DND-41 (cell line): Measurements from ENCODE around the gene TRPC4AP.

Experiments used
- ATAC-seq: fragments of 200-7000 bp; cut with Tn5 transposase; 3 replicates; pipeline ENCODE4 v1.9.1; 2021; ENCODE audit warnings: low read depth; ENCODE audit not compliant: insufficient read depth
- DNase-seq: peaks from one replicate; pipeline ENCODE4 v3.0.0-alpha.2; 2020
- H2AFZ ChIP-seq: 2 replicates; pipeline ENCODE4 v1.6.0; 2012; ENCODE audit warnings: low read depth, low read length
- H3K27ac ChIP-seq: 2 replicates; pipeline ENCODE4 v1.5.1; 2012; ENCODE audit warnings: low read length, inconsistent platforms
- H3K27me3 ChIP-seq: fragments of 200-600 bp; sonication (generic); 2 replicates; pipeline ENCODE4 v1.6.0; 2012; ENCODE audit warnings: low read length, mild to moderate bottlenecking, inconsistent platforms; ENCODE audit not compliant: insufficient read depth, poor library complexity
- H3K36me3 ChIP-seq: 2 replicates; pipeline ENCODE4 v1.5.1; 2012; ENCODE audit warnings: low read length, inconsistent platforms; ENCODE audit not compliant: insufficient read depth
- H3K4me1 ChIP-seq: 2 replicates; pipeline ENCODE4 v1.5.1; 2012; ENCODE audit warnings: mild to moderate bottlenecking, low read length; ENCODE audit not compliant: insufficient read depth
- H3K4me2 ChIP-seq: 2 replicates; pipeline ENCODE4 v1.6.0; 2012; ENCODE audit warnings: mild to moderate bottlenecking, moderate library complexity, low read length, inconsistent platforms; ENCODE audit not compliant: insufficient read depth
- H3K4me3 ChIP-seq, 2 experiments: fragments of 200-600 bp in 1 of 2; shearing (Covaris generic) in 1 of 2; 2 replicates each; pipeline ENCODE4 v1.5.1; 2012 to 2016; ENCODE audit warnings: inconsistent platforms in 2 of 2, low read length in 2 of 2, mild to moderate bottlenecking in 2 of 2, low read depth in 1 of 2, moderate library complexity in 1 of 2
- H3K79me2 ChIP-seq: 2 replicates; pipeline ENCODE4 v1.6.0; 2012; ENCODE audit warnings: low read length, inconsistent platforms; ENCODE audit not compliant: insufficient read depth
- H3K9ac ChIP-seq: 2 replicates; pipeline ENCODE4 v1.6.0; 2012; ENCODE audit warnings: low read depth, mild to moderate bottlenecking, inconsistent platforms, low read length, moderate library complexity
- H3K9me3 ChIP-seq: 2 replicates; pipeline ENCODE4 v1.5.1; 2012; ENCODE audit warnings: low read length, moderate library complexity, mild to moderate bottlenecking, inconsistent platforms; ENCODE audit not compliant: insufficient read depth, severe bottlenecking
- H4K20me1 ChIP-seq: 2 replicates; pipeline ENCODE4 v1.6.0; 2012; ENCODE audit warnings: low read length; ENCODE audit not compliant: insufficient read depth
- CTCF ChIP-seq: IDR thresholded peaks from 2 replicates; pipeline ENCODE4 v1.5.1; 2012; ENCODE audit warnings: borderline replicate concordance, low read length, moderate library complexity, mild to moderate bottlenecking; ENCODE audit not compliant: poor library complexity, severe bottlenecking; ENCODE audit errors: extremely low read depth
- EZH2 ChIP-seq: IDR thresholded peaks from 3 replicates; pipeline ENCODE4 v1.6.1; 2012; ENCODE audit warnings: borderline replicate concordance, low read depth, mild to moderate bottlenecking, moderate library complexity, low read length, inconsistent platforms; ENCODE audit not compliant: severe bottlenecking

The TRPC4AP gene

GRCh38 chr20:35011589-35012226 is 80.9 kb downstream of the TRPC4AP start:
- H2AFZ ChIP-seq = no peak overlapping the region
- ATAC-seq = no peak

GRCh38 chr20:35010405-35011192 is 82.0 kb downstream of the TRPC4AP start:
- H3K4me1 ChIP-seq = no peaks in the 10 kb centered on the region
- H3K36me3 ChIP-seq = peaks cover 100% of the 10 kb centered on the region
- no peaks in the 10 kb centered on the region for H3K79me2 ChIP-seq
- DNase-seq = no peak
- no peaks in the 10 kb centered on the region for H3K27me3 ChIP-seq
- peaks cover 12% of the 10 kb centered on the region for H4K20me1 ChIP-seq
- no peak overlapping the region for H3K27ac ChIP-seq
- H3K9me3 ChIP-seq = no peaks in the 10 kb centered on the region
- no peak overlapping the region for H2AFZ ChIP-seq
- TF ChIP-seq CTCF (no peak), EZH2 (no peak)
- no peak overlapping the region for H3K4me2 ChIP-seq
- no peak for ATAC-seq
- no peak overlapping the region for H3K4me3 ChIP-seq
- no peak overlapping the region for H3K9ac ChIP-seq

More at GRCh38 chr20:35011589-35012226, 80.9 kb downstream of the TRPC4AP start:
- Histone ChIP-seq H3K4me3 (no peak overlapping the region), H4K20me1 (peaks cover 12% of the 10 kb centered on the region), H3K79me2 (no peaks in the 10 kb centered on the region), H3K9me3 (no peaks in the 10 kb centered on the region), H3K4me2 (no peak overlapping the region), H3K27me3 (no peaks in the 10 kb centered on the region), H3K4me1 (no peaks in the 10 kb centered on the region), H3K36me3 (peaks cover 100% of the 10 kb centered on the region), H3K27ac (no peak overlapping the region), H3K9ac (no peak overlapping the region)
- TF ChIP-seq EZH2 (no peak), CTCF (no peak)
- DNase-seq = no peak

- Histone ChIP-seq H3K79me2 (no peaks in the 10 kb centered on the region), H3K27ac (no peak overlapping the region), H3K9ac (no peak overlapping the region), H3K4me2 (no peak overlapping the region), H3K36me3 (peaks cover 100% of the 10 kb centered on the region), H3K9me3 (no peaks in the 10 kb centered on the region), H3K4me1 (no peaks in the 10 kb centered on the region), H2AFZ (no peak overlapping the region), H4K20me1 (peaks cover 12% of the 10 kb centered on the region), H3K27me3 (no peaks in the 10 kb centered on the region), H3K4me3 (no peak overlapping the region)
- TF ChIP-seq EZH2 (no peak), CTCF (no peak)
- DNase-seq = no peak
- ATAC-seq = no peak
Measured at GRCh38 chr20:35009665-35010328, 82.8 kb downstream of the TRPC4AP start.
